Midbrain (tissue), 1 donor: ENCODE data around the gene PRRX2.

Experiments used
- DNase-seq: peaks from one replicate; lab custom pipeline; 2025; lab: John Stamatoyannopoulos, UW

Gene PRRX2

GRCh38 chr9:129709438-129710168 is 44.2 kb downstream of the PRRX2 start:
- no peak for DNase-seq

- DNase-seq, result no peak
Observed at GRCh38 chr9:129710169-129710453, 44.7 kb downstream of the PRRX2 start.

- peak; percentile 38 for DNase-seq
Observed at GRCh38 chr9:129712634-129713401, 47.4 kb downstream of the PRRX2 start.

GRCh38 chr9:129713402-129713679 is 47.9 kb downstream of the PRRX2 start:
- DNase-seq, result no peak

GRCh38 chr9:129714511-129715061 is 49.1 kb downstream of the PRRX2 start:
- no peak for DNase-seq

GRCh38 chr9:129716091-129716490 is 50.6 kb downstream of the PRRX2 start:
- DNase-seq, result no peak

- no peak for DNase-seq
Observed at GRCh38 chr9:129717991-129718390, 52.5 kb downstream of the PRRX2 start.

- DNase-seq, result no peak
Observed at GRCh38 chr9:129718647-129719046, 53.2 kb downstream of the PRRX2 start.

- no peak for DNase-seq
Observed at GRCh38 chr9:129719135-129719534, 53.7 kb downstream of the PRRX2 start.

- DNase-seq, result no peak
Observed at GRCh38 chr9:129720181-129720864, 54.9 kb downstream of the PRRX2 start.

- DNase-seq, result no peak
Observed at GRCh38 chr9:129720865-129721545, 55.6 kb downstream of the PRRX2 start.

- DNase-seq, result no peak
Observed at GRCh38 chr9:129722913-129723312, 57.5 kb downstream of the PRRX2 start.

GRCh38 chr9:129724456-129725190 is 59.2 kb downstream of the PRRX2 start:
- no peak for DNase-seq

- peak; percentile 37 for DNase-seq
Observed at GRCh38 chr9:129725795-129726251, 60.4 kb downstream of the PRRX2 start.

- peak; percentile 29 for DNase-seq
Observed at GRCh38 chr9:129726322-129727160, 61.1 kb downstream of the PRRX2 start.

- no peak for DNase-seq
Observed at GRCh38 chr9:129728744-129729143, 63.3 kb downstream of the PRRX2 start.

- DNase-seq, result no peak
Observed at GRCh38 chr9:129731477-129732085, 66.1 kb downstream of the PRRX2 start.

- DNase-seq, result no peak
Observed at GRCh38 chr9:129732100-129732499, 66.7 kb downstream of the PRRX2 start.

- no peak for DNase-seq
Observed at GRCh38 chr9:129732946-129733631, 67.6 kb downstream of the PRRX2 start.

GRCh38 chr9:129733632-129733953 is 68.1 kb downstream of the PRRX2 start:
- DNase-seq, result no peak
